Tibial artery (tissue), 4 donors: Measurements from ENCODE around the gene SOBP.

Experiments
- DNase-seq, 2 donors: peaks; one replicate each; pipeline ENCODE4 v3.0.0-alpha.2; 2019
- H3K27ac ChIP-seq, 2 donors: fragments of 200-600 bp; sonication (generic) in 1 of 2; 1 replicate in 1 of 2; 2 replicates in 1 of 2; pipeline ENCODE4 v1.5.1; 2018 to 2019; ENCODE audit warnings: mild to moderate bottlenecking in 1 of 2
- H3K27me3 ChIP-seq, 2 donors: fragments of 200-600 bp; sonication (generic) in 1 of 2; one replicate each; pipeline versions ENCODE4 v1.5.1 to v1.6.0; 2016 to 2019
- H3K36me3 ChIP-seq, 3 donors: fragments of 200-600 bp; sonication (generic) in 2 of 3; one replicate each; pipeline ENCODE4 v1.5.1; 2016 to 2019; ENCODE audit warnings: mild to moderate bottlenecking in 2 of 3
- H3K4me1 ChIP-seq, 4 donors: fragments of 200-600 bp; sonication (generic) in 2 of 4; 1 replicate in 3 of 4; 2 replicates in 1 of 4; pipeline ENCODE4 v1.5.1; 2016 to 2019
- H3K4me3 ChIP-seq, 2 donors: fragments of 200-600 bp; sonication (generic) in 1 of 2; 1 replicate in 1 of 2; 2 replicates in 1 of 2; pipeline ENCODE4 v1.5.1; 2018 to 2019; ENCODE audit warnings: mild to moderate bottlenecking in 2 of 2
- H3K9me3 ChIP-seq, 3 donors: fragments of 200-600 bp; sonication (generic) in 1 of 3; one replicate each; pipeline ENCODE4 v1.5.1; 2016 to 2019
- intact Hi-C: fragments of 100-400 bp; cut with DNase I; formaldehyde crosslinking; loops from one replicate; pipeline ENCODE4 v1.15.0; 2023; ENCODE audit warnings: low total_unique reads
- TF ChIP-seq, protein P1 (sequence below), 2 experiments: fragments of 200-600 bp in 1 of 2; fragments of 450-650 bp in 1 of 2; IDR thresholded peaks; one replicate each; pipeline ENCODE4 v1.5.1; 2017 to 2019; ENCODE audit warnings: antibody characterized with exemption in 2 of 2, mild to moderate bottlenecking in 1 of 2, moderate library complexity in 1 of 2

The SOBP gene

GRCh38 chr6:107600936-107601335 is 111.0 kb downstream of the SOBP start:
- no peaks in the 10 kb centered on the region for H3K27me3 ChIP-seq
- intact Hi-C loops = no loop called here
- peaks cover 0 to 31% (median 6%) of the 10 kb centered on the region in 4 donors for H3K4me1 ChIP-seq
- H3K27ac ChIP-seq = no peak overlapping the region
- no peak for DNase-seq
- H3K36me3 ChIP-seq = no peaks in the 10 kb centered on the region
- H3K9me3 ChIP-seq = no peaks in the 10 kb centered on the region
- H3K4me3 ChIP-seq = no peak overlapping the region
- TF ChIP-seq, protein P1, sequence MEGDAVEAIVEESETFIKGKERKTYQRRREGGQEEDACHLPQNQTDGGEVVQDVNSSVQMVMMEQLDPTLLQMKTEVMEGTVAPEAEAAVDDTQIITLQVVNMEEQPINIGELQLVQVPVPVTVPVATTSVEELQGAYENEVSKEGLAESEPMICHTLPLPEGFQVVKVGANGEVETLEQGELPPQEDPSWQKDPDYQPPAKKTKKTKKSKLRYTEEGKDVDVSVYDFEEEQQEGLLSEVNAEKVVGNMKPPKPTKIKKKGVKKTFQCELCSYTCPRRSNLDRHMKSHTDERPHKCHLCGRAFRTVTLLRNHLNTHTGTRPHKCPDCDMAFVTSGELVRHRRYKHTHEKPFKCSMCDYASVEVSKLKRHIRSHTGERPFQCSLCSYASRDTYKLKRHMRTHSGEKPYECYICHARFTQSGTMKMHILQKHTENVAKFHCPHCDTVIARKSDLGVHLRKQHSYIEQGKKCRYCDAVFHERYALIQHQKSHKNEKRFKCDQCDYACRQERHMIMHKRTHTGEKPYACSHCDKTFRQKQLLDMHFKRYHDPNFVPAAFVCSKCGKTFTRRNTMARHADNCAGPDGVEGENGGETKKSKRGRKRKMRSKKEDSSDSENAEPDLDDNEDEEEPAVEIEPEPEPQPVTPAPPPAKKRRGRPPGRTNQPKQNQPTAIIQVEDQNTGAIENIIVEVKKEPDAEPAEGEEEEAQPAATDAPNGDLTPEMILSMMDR (IDR thresholded peaks at IDR 0.05) = no peak

DNA sequence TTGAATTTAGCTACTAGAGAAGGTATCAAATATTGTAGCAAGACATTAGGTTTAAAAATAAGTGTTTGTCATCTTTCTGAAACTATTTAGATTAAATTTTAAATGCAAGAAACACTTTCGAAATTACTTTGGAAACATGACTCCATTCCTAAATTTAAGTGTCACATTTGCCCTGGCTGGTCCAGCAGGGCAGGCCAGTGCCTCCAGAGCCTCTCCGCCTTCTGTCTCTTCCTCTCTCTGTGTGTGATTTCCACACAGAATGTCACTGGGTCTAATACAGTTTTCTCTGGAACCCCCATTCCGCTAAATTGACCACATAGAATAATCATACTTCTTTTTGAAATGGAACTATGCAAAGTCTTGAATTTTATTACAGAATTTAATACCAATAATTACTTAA is 111.5 kb downstream of the SOBP start:
- Histone ChIP-seq H3K4me1 (peaks cover 0 to 29% (median 6%) of the 10 kb centered on the region in 4 donors), H3K27ac (no peak overlapping the region), H3K4me3 (no peak overlapping the region), H3K27me3 (no peaks in the 10 kb centered on the region), H3K36me3 (no peaks in the 10 kb centered on the region), H3K9me3 (no peaks in the 10 kb centered on the region)
- TF ChIP-seq, protein P1 (IDR thresholded peaks at IDR 0.05) = no peak
- no peak for DNase-seq
- intact Hi-C loops = no loop called here

DNA sequence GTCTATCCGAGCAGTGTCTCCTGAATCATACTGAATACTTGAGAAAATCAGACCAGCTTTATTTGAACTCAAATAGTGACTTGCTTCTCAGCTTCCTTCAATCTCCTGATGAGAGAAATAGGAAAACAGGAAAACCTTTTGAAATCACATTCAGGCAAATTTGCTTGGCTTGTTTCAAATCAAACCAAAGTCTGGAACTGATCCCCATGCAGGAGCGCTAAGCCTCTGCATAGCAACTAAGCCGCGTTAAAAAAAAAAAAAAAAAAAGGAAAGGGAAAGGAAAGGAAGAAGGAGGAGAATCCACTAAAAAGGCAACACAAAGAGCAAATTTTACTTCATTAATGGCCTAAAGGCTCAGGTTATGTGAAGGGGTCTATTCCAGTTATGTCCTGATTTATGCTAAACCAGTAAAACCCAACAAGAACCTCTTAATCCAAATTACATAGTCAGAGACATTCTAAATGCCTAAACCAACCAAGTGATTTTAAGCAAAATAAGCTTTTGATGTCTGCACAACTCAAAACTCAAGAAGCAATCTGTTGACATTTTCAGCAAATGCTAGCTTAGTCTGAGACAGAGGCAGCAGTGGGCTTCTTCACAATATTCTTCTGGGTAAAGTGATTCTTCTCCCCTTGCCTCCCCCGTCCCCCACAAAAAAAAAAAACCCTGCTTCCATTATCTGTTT is 112.5 kb downstream of the SOBP start:
- H3K9me3 ChIP-seq = no peaks in the 10 kb centered on the region
- no peak for DNase-seq
- H3K27ac ChIP-seq = no peak overlapping the region
- H3K4me3 ChIP-seq = no peak overlapping the region
- peaks cover 0 to 29% (median 6%) of the 10 kb centered on the region in 4 donors for H3K4me1 ChIP-seq
- TF ChIP-seq, protein P1 (IDR thresholded peaks at IDR 0.05) = no peak
- intact Hi-C loops = no loop called here
- no peaks in the 10 kb centered on the region for H3K36me3 ChIP-seq
- H3K27me3 ChIP-seq = no peaks in the 10 kb centered on the region

DNA sequence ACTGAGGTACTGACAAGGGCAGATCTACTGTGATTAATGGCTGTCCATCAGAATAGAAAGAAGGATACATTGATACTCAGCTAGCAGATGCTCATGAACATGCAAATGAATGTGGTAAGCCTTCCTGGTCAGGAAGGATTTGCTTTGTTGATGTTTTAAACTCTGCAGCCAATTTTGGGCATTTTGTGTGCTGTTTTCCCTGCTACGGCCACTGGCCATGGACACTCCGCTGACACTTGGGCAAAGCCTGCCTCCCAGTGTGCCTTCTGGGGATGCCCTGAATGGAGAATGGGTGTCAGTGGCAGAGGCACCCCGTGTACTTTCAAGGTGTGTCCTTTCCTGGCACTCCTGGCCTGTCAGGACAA is 113.1 kb downstream of the SOBP start:
- Histone ChIP-seq H3K36me3 (no peaks in the 10 kb centered on the region), H3K27me3 (no peaks in the 10 kb centered on the region), H3K4me3 (no peak overlapping the region), H3K9me3 (no peaks in the 10 kb centered on the region), H3K27ac (no peak overlapping the region), H3K4me1 (peaks cover 0 to 29% (median 6%) of the 10 kb centered on the region in 4 donors)
- DNase-seq = no peak
- intact Hi-C loops = no loop called here
- TF ChIP-seq, protein P1 (IDR thresholded peaks at IDR 0.05) = no peak

DNA sequence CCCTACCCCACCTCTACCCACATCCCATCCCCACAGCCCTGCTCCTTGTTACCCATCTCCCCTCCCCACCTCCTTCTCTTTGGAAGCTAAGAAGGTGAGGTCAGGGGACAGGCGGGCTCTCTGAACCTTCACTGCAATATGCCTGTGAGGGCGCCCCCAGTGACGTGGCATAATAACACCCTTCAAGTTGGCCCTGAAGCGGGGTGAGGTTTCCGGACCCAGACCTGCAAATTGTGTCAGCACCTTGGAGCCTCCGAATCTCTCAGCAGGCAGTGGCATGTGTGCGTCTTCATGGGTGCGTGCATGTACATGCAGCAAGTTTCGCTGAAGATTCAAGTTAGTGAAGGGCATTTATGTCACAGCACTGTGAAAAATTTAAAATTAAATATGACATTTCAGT is 114.6 kb downstream of the SOBP start:
- Histone ChIP-seq H3K36me3 (no peaks in the 10 kb centered on the region), H3K4me3 (no peak overlapping the region), H3K9me3 (no peaks in the 10 kb centered on the region), H3K27me3 (no peaks in the 10 kb centered on the region), H3K4me1 (peaks cover 0 to 29% (median 6%) of the 10 kb centered on the region in 4 donors), H3K27ac (no peak overlapping the region)
- intact Hi-C loops = no loop called here
- no peak for DNase-seq
- TF ChIP-seq, protein P1 (IDR thresholded peaks at IDR 0.05) = no peak
